GM21526 (cell line): Measurements from ENCODE around the gene DNMT1.
"Not testable (repeated sequence)": the region's sequence is repeated elsewhere in the genome, so short reads cannot be mapped to it uniquely, and the experiment has no call there.

ENCODE experiments used
- ATAC-seq: cut with Tn5 transposase; IDR thresholded peaks from one replicate; pipeline ENCODE4 v1.9.1; 2021; ENCODE audit warnings: moderate library complexity; ENCODE audit not compliant: unreplicated experiment, low FRiP score

DNMT1 gene

GRCh38 chr19:10222201-10222890 is 27.6 kb upstream of the DNMT1 start:
- no peak for ATAC-seq

- no peak for ATAC-seq
These were observed 25.9 kb upstream of the DNMT1 start for GRCh38 chr19:10220695-10221094.

GRCh38 chr19:10219678-10220077 is 24.9 kb upstream of the DNMT1 start:
- ATAC-seq, result no peak

GRCh38 chr19:10217085-10217484 is 22.3 kb upstream of the DNMT1 start:
- no peak for ATAC-seq

- ATAC-seq, result no peak
These were observed 20.0 kb upstream of the DNMT1 start for GRCh38 chr19:10214784-10215183.

- ATAC-seq, result no peak
These were observed 16.9 kb upstream of the DNMT1 start for GRCh38 chr19:10211691-10212090.

- ATAC-seq, result no peak
These were observed 16.3 kb upstream of the DNMT1 start for GRCh38 chr19:10211061-10211460.

GRCh38 chr19:10209315-10209714 is 14.6 kb upstream of the DNMT1 start:
- no peak for ATAC-seq

- ATAC-seq, result no peak
These were observed 12.3 kb upstream of the DNMT1 start for GRCh38 chr19:10207026-10207425.

- no peak for ATAC-seq
These were observed 11.6 kb upstream of the DNMT1 start for GRCh38 chr19:10206226-10206885.

GRCh38 chr19:10205636-10206035 is 10.9 kb upstream of the DNMT1 start:
- ATAC-seq, result no peak

GRCh38 chr19:10203686-10204085 is 8.9 kb upstream of the DNMT1 start:
- no peak for ATAC-seq

- ATAC-seq, result no peak
These were observed 6.4 kb upstream of the DNMT1 start for GRCh38 chr19:10201176-10201575.

- not testable (repeated sequence) for ATAC-seq
These were observed 5.3 kb upstream of the DNMT1 start for GRCh38 chr19:10200101-10200500.

GRCh38 chr19:10198889-10199644 is 4.3 kb upstream of the DNMT1 start:
- not testable (repeated sequence) for ATAC-seq

- peak; percentile 2 for ATAC-seq
These were observed 406 bp upstream of the DNMT1 start for GRCh38 chr19:10195199-10195519.

- peak; percentile 14 for ATAC-seq
These were observed 808 bp downstream of the DNMT1 start for GRCh38 chr19:10193790-10194499.

GRCh38 chr19:10192922-10193321 is 1.8 kb downstream of the DNMT1 start:
- no peak for ATAC-seq

GRCh38 chr19:10191347-10191746 is 3.4 kb downstream of the DNMT1 start:
- ATAC-seq, result no peak

- no peak for ATAC-seq
These were observed 4.7 kb downstream of the DNMT1 start for GRCh38 chr19:10190026-10190425.

- no peak for ATAC-seq
These were observed 5.1 kb downstream of the DNMT1 start for GRCh38 chr19:10189616-10190015.
